ENCODE data around the gene CHD9NB.
"Not testable (repeated sequence)": the region's sequence is repeated elsewhere in the genome, so short reads cannot be mapped to it uniquely, and the experiment has no call there.

CHD9NB gene

GRCh38 chr16:53083119-53083518, 30.4 kb upstream of the CHD9NB start:
- DNase-seq (ENCODE audit: low spot score), result no peak

DNA sequence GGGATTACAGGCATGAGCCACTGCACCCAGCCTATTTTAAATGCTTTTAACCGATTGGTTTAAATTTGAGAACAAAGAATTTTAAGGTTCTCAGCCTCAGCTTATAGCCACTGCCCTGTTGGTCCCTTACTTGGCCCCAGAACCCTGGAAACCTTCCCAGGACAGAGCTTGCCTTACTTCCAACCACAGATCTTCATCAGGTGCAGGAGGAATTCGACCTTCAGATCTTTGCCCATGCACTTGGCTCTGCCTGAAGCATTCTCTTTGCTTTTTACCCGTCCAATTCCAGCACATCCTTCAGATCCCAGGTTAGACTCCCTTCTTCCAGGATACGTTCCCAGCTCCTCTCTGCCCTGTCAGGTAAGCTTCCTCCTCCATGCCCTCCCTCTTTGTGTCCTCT, 29.8 kb upstream of the CHD9NB start:
- no peak for DNase-seq (ENCODE audit: low spot score)

DNA sequence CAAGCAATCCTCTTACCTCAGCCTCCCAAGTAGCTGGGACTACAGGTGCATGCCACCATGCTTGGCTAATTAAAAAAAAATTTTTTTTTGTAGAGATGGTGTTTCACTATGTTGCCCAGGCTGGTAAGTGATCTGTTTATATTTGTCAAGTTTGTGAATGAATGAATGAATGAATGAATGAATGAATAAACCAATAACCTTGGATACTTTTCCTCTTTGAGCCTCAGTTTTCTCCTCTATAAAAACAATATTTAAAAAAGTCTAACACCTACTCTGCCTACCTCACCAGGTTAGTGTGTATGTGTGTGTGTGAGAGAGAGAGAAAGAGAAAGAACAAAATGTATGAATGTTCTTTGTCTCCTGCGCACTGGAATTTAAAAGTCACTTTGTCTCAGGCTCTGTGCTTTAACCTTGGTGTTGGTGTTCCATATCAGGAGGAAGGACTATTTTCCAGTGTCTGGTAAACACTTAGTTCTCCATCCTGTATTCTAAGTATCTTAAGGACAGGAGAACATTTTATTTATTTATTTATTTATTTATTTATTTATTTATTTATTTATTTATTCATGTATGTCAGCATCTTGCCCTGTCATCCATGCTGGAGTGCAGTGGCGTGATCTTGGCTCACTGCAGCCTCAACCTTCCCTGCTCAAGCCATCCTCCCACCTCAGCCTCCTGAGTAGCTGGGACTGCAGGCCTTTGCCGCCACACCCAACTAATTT, 29.1 kb upstream of the CHD9NB start:
- DNase-seq (ENCODE audit: low spot score), result no peak

DNA sequence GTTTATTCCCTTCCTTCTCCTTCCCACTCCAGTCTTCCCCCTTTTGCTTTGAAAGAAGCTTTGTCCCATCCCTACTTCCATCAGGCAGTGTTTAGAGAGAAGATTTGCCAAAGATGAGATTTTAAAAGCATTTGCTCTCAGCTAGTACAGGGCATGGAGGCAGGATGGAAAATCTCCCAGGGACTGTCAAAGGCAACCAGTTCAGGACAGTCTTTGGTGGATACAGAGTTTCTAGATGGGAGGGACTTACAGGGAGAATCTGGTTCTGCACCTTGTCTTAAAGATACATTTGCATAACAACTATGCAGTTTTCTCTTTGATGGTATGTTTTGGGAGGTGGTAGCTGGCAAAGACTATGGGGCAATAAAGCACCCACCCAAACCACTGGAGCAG, 28.3 kb upstream of the CHD9NB start:
- DNase-seq (ENCODE audit: low spot score), result no peak

- DNase-seq (ENCODE audit: low spot score), result no peak
Measured at GRCh38 chr16:53080345-53081031, 27.8 kb upstream of the CHD9NB start.

DNA sequence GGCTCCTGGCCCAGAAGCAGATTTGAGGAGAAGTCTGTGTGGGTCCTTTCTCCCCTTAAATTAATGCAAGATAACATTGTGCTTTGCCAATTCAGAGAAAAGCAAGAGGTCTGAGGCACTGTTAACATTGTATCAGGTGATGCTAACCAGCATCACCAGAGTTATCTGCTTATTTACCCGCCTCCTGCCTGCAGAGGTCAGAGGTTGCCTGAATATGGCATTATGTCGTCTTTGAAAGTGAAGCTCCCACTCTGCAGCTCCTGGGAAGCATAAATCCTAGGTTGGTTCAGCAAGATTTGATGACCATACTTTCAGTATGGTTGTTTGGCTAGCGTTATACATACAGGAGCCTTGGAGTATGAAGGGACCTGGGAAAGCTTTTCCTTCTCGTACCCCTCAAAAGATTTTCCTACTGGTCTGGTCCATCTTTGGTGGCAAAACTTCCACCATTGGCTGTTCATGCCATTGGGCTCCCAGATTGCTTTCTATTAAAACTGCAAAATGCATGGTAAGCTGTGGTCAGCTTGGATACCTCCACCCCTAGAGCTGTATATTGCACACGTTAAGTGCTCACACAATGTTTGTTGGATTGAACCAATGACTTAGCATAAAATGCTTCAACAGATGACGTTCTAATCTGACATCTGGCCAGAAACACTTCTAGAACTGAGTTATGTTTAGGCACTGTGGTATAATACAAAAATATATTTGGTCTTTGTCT, 26.2 kb upstream of the CHD9NB start:
- no peak for DNase-seq (ENCODE audit: low spot score)

GRCh38 chr16:53078247-53078646, 25.6 kb upstream of the CHD9NB start:
- no peak for DNase-seq (ENCODE audit: low spot score)

DNA sequence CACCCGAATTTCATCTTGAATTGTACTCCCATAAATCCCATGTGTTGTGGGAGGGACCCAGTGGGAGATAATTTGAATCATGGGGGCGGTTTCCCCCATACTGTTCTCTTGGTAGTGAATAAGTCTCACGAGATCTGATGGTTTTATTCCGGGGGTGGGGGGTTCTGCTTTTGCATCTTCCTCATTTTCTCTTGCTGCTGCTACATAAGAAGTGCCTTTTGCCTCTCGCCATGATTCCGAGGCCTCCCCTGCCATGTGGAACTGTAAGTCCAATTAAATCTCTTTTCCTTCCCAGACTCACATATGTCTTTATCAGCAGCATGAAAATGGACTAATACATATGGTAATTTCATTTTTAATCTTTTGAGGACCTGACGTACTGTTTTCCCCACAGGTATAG, 22.8 kb upstream of the CHD9NB start:
- not testable (repeated sequence) for DNase-seq (ENCODE audit: low spot score)

DNA sequence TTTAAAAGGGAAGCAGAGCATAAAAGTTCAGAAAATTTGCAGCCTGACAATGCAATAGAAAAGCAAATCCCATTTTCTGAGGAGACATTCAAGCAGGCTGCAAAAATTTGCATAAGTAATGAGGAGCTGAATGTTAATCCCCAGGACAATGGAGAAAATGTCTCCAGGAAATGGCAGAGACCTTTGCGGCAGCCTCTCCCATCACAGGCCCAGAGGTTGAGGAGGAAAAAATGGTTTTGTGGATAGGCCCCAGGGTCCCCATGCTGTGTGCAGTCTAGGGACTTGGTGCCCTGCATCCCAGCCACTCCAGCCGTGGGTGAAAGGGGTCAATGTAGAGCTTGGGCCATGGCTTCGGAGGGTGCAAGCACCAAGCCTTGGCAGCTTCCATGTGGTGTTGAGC, 21.6 kb upstream of the CHD9NB start:
- not testable (repeated sequence) for DNase-seq (ENCODE audit: low spot score)

DNA sequence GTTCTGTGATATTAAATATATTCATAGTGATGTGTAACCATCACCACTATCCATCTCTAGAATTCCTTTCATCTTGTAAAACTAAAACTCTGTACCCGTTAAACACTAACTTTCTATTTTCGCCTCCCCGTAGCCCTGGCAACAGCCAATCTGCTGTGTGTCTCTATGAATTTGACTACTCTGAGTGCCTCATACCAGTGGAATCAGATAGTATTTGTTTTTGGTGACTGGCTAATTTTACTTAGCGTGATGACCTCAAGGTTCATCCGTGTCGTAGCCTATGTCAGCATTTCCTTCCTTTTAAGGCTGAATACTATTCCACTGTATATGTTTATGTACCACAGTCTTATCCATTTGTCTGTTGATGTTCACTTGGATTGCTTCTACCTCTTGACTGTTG, 20.3 kb upstream of the CHD9NB start:
- no peak for DNase-seq (ENCODE audit: low spot score)

DNA sequence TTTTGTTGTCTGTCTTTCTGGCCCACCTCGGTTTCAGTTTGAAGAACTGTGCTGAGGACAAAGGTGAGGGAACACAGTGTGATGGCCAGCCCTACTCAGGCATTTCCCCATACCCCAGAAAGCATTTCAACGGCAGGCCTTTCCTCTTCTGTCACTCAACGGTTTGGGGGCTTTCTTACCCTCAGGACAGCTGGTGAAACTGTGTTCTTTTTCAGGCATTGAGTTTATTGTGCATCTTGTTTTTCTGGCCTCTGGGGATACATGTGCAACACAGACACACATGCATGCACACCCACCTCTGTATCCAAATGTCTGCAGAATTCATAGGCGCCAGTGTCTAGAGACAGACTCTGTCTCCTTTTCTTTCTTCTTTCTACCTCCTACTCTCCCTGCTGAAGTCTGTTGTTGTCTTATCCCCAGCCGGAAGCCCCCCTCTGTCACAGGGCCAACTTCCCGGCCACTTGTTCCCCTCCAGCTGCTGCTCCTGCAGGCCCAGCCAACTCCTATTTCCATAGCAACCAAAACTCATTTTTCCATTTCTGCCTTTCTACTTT, 19.1 kb upstream of the CHD9NB start:
- no peak for DNase-seq (ENCODE audit: low spot score)

GRCh38 chr16:53069772-53070171, 17.1 kb upstream of the CHD9NB start:
- no peak for DNase-seq (ENCODE audit: low spot score)

- no peak for DNase-seq (ENCODE audit: low spot score)
Measured at GRCh38 chr16:53068423-53068833, 15.7 kb upstream of the CHD9NB start.

- no peak for DNase-seq (ENCODE audit: low spot score)
Measured at GRCh38 chr16:53067675-53068074, 15.0 kb upstream of the CHD9NB start.

GRCh38 chr16:53065461-53066061, 12.9 kb upstream of the CHD9NB start:
- no peak for DNase-seq (ENCODE audit: low spot score)

GRCh38 chr16:53064081-53064578, 11.4 kb upstream of the CHD9NB start:
- no peak for DNase-seq (ENCODE audit: low spot score)

DNA sequence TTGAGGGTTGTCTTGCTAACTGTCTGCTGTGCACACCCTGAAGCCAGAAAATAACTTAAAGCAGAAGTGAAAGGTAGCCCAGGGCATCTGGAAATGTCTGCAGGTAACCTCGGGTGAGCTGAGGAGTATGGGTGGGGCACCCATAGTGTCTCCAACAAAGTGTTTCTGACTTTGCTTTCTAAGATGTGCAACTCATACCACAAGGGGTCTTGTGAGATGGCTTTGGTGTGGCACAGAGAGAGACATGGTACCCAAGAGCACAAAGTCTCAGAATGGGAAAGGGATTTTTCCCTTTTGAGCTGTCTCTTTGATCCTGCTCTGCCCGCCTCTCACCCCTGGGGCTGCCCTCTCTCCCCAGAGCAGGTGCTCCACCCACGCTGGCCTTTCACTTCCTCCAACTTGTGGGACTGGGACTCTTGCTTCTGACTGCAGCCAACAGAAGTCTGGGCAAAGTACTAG, 9.0 kb upstream of the CHD9NB start:
- peak; percentile 55 for DNase-seq (ENCODE audit: low spot score)

DNA sequence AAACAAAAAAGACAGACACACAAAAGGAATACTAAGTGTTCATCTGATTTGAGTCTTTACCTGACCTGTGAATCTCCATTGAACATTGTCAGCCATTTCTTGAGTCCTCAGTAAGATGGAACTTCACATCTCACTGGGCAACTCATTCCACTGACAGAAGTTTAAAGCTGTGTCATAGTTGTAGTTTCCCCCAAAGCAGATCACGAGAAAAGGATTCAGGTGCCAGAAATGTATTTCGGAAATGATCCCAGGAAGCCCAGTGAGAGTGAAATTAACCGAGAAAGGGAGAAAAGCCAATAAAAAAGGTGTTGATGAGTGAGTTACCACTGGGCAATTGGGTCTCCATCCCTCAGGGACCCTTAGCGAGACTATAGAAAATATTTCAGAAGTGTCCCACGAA, 8.6 kb upstream of the CHD9NB start:
- no peak for DNase-seq (ENCODE audit: low spot score)

GRCh38 chr16:53059672-53060071, 7.0 kb upstream of the CHD9NB start:
- DNase-seq (ENCODE audit: low spot score), result no peak

- DNase-seq (ENCODE audit: low spot score), result no peak
Measured at GRCh38 chr16:53058882-53059281, 6.2 kb upstream of the CHD9NB start.

GRCh38 chr16:53058441-53058840, 5.7 kb upstream of the CHD9NB start:
- DNase-seq (ENCODE audit: low spot score), result no peak

DNA sequence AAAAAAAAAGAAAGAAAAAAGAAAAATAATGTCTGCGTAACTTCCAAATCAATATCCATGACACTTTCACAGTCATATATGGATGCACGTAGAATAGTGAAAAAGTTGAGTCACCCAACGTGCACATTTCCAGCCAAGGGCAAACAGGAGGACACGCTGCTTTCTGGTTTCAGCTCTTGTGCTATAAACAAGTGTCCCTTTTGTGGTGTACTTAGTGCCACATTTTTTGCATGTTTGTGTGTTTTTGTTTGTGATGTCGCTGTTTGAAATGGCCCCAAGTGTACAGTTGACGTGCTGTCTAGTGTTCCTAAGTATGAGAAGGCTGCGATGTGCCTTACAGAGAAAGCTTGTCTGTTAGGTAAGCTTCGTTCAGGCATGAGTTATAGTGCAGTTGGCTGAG, 5.0 kb upstream of the CHD9NB start:
- DNase-seq (ENCODE audit: low spot score), result no peak

All from SW480 (cell line).